ENCODE data around the gene MBD2. TPM values are rescaled to one million over a fixed set of nuclear protein-coding genes. Genes with fewer than 3 reads are reported as not detected.

Gene MBD2
- total and polyA plus RNA-seq, 4 donors = 9.2 to 16.2 (median 11.4) TPM

DNA sequence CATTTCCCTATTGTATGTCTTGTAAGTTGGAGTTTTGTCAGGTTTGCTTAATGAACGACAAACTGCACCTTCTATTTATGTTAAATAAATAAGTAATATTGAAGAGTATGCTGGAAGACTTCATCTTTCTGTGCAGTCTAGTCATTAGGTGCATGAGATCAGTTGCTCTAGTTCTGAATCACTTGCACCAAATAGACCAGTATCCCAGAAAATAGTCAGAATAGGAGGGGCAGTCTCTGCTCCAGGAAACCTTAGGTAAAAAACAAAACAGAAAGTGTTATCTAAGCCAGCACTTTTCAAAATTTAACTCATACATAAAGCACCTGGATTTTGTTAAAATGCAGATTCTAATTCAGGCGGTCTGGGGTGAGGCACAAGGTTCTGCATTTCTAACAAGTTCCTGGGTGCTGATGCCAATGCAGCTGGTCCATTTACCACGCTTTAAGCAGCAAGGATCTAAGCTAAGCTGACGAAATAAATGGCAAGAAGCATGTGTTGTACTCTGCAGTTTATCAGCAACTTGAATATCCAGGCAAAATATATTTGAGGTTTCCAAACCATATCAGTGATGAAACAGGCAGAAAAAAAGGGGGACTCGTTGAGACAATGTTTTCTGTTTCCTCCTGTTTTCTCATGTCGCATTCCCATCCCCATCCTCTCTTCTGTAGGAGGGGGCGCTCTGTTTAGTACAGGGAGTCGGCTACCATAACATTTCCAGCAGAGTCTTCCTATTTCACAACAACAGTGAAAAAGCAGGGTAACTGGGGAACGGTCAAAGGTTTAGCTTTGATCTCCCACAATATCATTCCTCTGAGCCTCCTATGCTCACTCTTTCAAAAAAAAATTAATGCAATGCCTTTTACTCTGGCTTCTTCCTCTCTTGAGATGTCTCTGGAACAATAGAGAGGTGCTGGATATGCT lies 106.4 kb downstream of the MBD2 start:
- TF ChIP-seq, protein P1, sequence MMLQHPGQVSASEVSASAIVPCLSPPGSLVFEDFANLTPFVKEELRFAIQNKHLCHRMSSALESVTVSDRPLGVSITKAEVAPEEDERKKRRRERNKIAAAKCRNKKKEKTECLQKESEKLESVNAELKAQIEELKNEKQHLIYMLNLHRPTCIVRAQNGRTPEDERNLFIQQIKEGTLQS (IDR thresholded peaks at IDR 0.05) = no peak
- TF ChIP-seq RAD21 (IDR thresholded peaks at IDR 0.05) (no peak), ZBTB33 (IDR thresholded peaks at IDR 0.05) (no peak), FOXA1 (IDR thresholded peaks at IDR 0.05) (no peak), HNF4A (conservative IDR thresholded peaks at IDR 0.05) (no peak), FOXA2 (IDR thresholded peaks at IDR 0.05) (no peak), JUND (IDR thresholded peaks at IDR 0.05) (no peak), EGR1 (IDR thresholded peaks at IDR 0.05; ENCODE audit: low read depth in 2 of 2) (no peak), YY1 (IDR thresholded peaks at IDR 0.05) (no peak), HNF4G (IDR thresholded peaks at IDR 0.05) (no peak), NR2F2 (IDR thresholded peaks at IDR 0.05) (no peak), RXRA (IDR thresholded peaks at IDR 0.05) (no peak)
- no peaks in the 10 kb centered on the region for H3K27me3 ChIP-seq (ENCODE audit: control insufficient read depth in 4 of 4, insufficient read depth in 4 of 4, low read length in 3 of 4)

DNA sequence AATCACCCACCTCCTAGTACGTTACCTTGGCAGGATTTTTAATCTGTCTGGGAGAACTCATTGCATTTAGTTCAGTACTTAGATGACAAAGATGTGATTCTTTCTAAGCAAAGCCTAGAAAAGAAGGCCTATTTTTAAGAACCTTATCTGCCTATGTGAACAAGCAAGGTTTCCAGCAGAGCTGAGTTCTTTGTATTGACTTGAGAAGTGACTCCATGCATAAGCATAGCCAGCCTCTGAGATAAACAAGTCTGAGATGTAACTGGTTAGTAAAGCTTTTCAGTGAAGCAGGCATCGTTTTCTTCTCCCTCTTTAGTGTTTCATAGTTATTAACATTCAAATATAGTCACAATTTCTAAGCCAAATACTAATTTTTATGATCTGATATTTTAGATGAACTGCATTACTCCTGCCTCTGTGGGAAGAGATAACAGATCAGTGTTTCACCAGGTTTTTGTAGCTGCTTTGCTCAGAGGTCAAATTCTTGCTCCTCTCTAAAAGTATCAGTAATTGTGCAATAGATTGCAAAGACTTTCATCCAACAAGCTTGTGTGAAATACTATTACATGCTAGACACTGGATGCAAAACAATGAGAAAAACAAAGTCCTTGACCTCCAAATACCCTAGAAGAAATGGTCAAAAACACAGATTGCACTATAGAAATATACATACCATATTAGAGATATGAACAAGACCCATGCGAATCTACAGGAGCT lies 107.8 kb downstream of the MBD2 start:
- Histone ChIP-seq H3K9me3 (ENCODE audit: control insufficient read depth in 4 of 4, low read length in 3 of 4) (no peaks in the 10 kb centered on the region), H3K27me3 (ENCODE audit: control insufficient read depth in 4 of 4, insufficient read depth in 4 of 4, low read length in 3 of 4) (no peaks in the 10 kb centered on the region), H3K36me3 (ENCODE audit: control insufficient read depth in 4 of 4, insufficient read depth in 3 of 4, low read depth in 1 of 4, low read length in 3 of 4) (no peaks in the 10 kb centered on the region), H3K27ac (ENCODE audit: low read depth in 1 of 2, low read length in 2 of 2) (no peak overlapping the region), H3K9ac (ENCODE audit: low read depth in 1 of 2, low read length in 2 of 2) (no peak overlapping the region), H3K4me1 (ENCODE audit: control insufficient read depth in 4 of 4, insufficient read depth in 4 of 4, low read length in 3 of 4) (peaks cover 0 to 4% (median 1%) of the 10 kb centered on the region in 4 donors), H3K4me3 (ENCODE audit: low read depth in 1 of 3, low read length in 3 of 3) (no peak overlapping the region)
- no peak for DNase-seq (ENCODE audit: low spot score)
- 71% methylated on average over 3 of the region's 3 CpGs for WGBS
- TF ChIP-seq CTCF (IDR thresholded peaks at IDR 0.05; ENCODE audit: low read depth, low read length, missing input control) (no peak), TAF1 (conservative IDR thresholded peaks at IDR 0.05) (no peak), REST (IDR thresholded peaks at IDR 0.05) (no peak), YY1 (IDR thresholded peaks at IDR 0.05) (no peak), SP1 (IDR thresholded peaks at IDR 0.05) (no peak), FOXA1 (IDR thresholded peaks at IDR 0.05) (no peak), HNF4A (conservative IDR thresholded peaks at IDR 0.05) (no peak), FOXA2 (IDR thresholded peaks at IDR 0.05) (no peak), ZBTB33 (IDR thresholded peaks at IDR 0.05) (no peak), RXRA (IDR thresholded peaks at IDR 0.05) (no peak), GABPA (IDR thresholded peaks at IDR 0.05 in 1 of 2, conservative IDR thresholded peaks at IDR 0.05 in 1 of 2) (no peak), NR2F2 (IDR thresholded peaks at IDR 0.05) (no peak), JUND (IDR thresholded peaks at IDR 0.05) (no peak)

More for the DNA sequence above, 106.4 kb downstream of the MBD2 start:
- Histone ChIP-seq H3K4me1 (ENCODE audit: control insufficient read depth in 4 of 4, insufficient read depth in 4 of 4, low read length in 3 of 4) (peaks cover 0 to 4% (median 1%) of the 10 kb centered on the region in 4 donors), H3K4me3 (ENCODE audit: low read depth in 1 of 3, low read length in 3 of 3) (no peak overlapping the region), H3K9me3 (ENCODE audit: control insufficient read depth in 4 of 4, low read length in 3 of 4) (no peaks in the 10 kb centered on the region), H3K27ac (ENCODE audit: low read depth in 1 of 2, low read length in 2 of 2) (no peak overlapping the region), H3K36me3 (ENCODE audit: control insufficient read depth in 4 of 4, insufficient read depth in 3 of 4, low read depth in 1 of 4, low read length in 3 of 4) (no peaks in the 10 kb centered on the region), H3K9ac (ENCODE audit: low read depth in 1 of 2, low read length in 2 of 2) (no peak overlapping the region)
- no peak for DNase-seq (ENCODE audit: low spot score)
- 70% methylated on average over 9 of the region's 9 CpGs for WGBS

Data from liver (tissue), 9 donors.